SU-DHL-6 (cell line): ENCODE data around the gene SPRTN.

Experiments used
- H2AFZ ChIP-seq: fragments of 200-600 bp; sonication (generic); 2 replicates; pipeline ENCODE4 v1.6.1; 2014; ENCODE audit warnings: low read depth, mild to moderate bottlenecking, moderate library complexity, mixed read lengths, antibody characterized with exemption, low read length; ENCODE audit not compliant: severe bottlenecking
- H3F3A ChIP-seq: fragments of 200-600 bp; shearing (Covaris generic); 2 replicates; pipeline ENCODE4 v1.6.0; 2016; ENCODE audit warnings: antibody characterized with exemption, mild to moderate bottlenecking; ENCODE audit not compliant: insufficient read depth
- H3K27ac ChIP-seq: fragments of 200-600 bp; sonication (generic); 2 replicates; pipeline ENCODE4 v1.5.1; 2016; ENCODE audit warnings: low read depth, mild to moderate bottlenecking, low read length, moderate library complexity, mixed read lengths
- H3K27me3 ChIP-seq: fragments of 200-600 bp; sonication (generic), shearing (Covaris generic); 2 replicates; pipeline ENCODE4 v1.6.0; 2014; ENCODE audit warnings: mild to moderate bottlenecking, low read length
- H3K36me3 ChIP-seq: fragments of 200-600 bp; sonication (generic); 2 replicates; pipeline ENCODE4 v1.6.1; 2014; ENCODE audit warnings: mild to moderate bottlenecking, low read length, mixed read lengths
- H3K4me2 ChIP-seq: fragments of 300-600, 200-600 bp; shearing (Covaris generic), sonication (generic); 2 replicates; pipeline ENCODE4 v1.6.0; 2014; ENCODE audit warnings: low read length, low read depth, mild to moderate bottlenecking; ENCODE audit not compliant: poor library complexity, severe bottlenecking
- H3K4me3 ChIP-seq: fragments of 200-600 bp; sonication (generic); 2 replicates; pipeline ENCODE4 v1.5.1; 2014; ENCODE audit warnings: antibody characterized with exemption, low read length, mild to moderate bottlenecking, mixed read lengths; ENCODE audit not compliant: insufficient read depth, poor library complexity, severe bottlenecking
- H3K79me2 ChIP-seq: fragments of 200-600 bp; sonication (generic); 2 replicates; pipeline ENCODE4 v1.6.1; 2014; ENCODE audit warnings: mild to moderate bottlenecking, low read length, moderate library complexity; ENCODE audit not compliant: insufficient read depth
- H3K9ac ChIP-seq: fragments of 200-600 bp; sonication (generic); 2 replicates; pipeline ENCODE4 v1.7.0; 2014; ENCODE audit warnings: mild to moderate bottlenecking, low read length
- H3K9me2 ChIP-seq: fragments of 200-600 bp; sonication (generic); replicated peaks from 2 replicates; pipeline ENCODE4 v1.6.1; 2014; ENCODE audit warnings: low read length; ENCODE audit not compliant: insufficient read depth
- H3K9me3 ChIP-seq: fragments of 200-600 bp; sonication (generic); 2 replicates; pipeline ENCODE4 v1.6.1; 2014; ENCODE audit warnings: low read length, mixed read lengths; ENCODE audit not compliant: insufficient read depth
- H4K20me1 ChIP-seq: fragments of 200-600 bp; sonication (generic); 2 replicates; pipeline ENCODE4 v1.6.1; 2014; ENCODE audit warnings: low read depth, mild to moderate bottlenecking, antibody characterized with exemption, low read length, moderate library complexity, mixed read lengths
- EZH2phosphoT487 ChIP-seq: fragments of 200-600 bp; sonication (generic), shearing (Covaris generic); conservative IDR thresholded peaks from 2 replicates; pipeline ENCODE4 v1.6.1; 2018; ENCODE audit warnings: mild to moderate bottlenecking, antibody characterized with exemption, low read length, moderate library complexity, mixed read lengths
- TF ChIP-seq, protein P1 (sequence below): fragments of 200-600 bp; sonication (generic); IDR thresholded peaks from one replicate; pipeline ENCODE4 v1.5.1; 2017; ENCODE audit warnings: antibody characterized with exemption, mild to moderate bottlenecking, low read length, moderate library complexity; ENCODE audit not compliant: insufficient read depth, poor library complexity, severe bottlenecking

SPRTN gene

DNA sequence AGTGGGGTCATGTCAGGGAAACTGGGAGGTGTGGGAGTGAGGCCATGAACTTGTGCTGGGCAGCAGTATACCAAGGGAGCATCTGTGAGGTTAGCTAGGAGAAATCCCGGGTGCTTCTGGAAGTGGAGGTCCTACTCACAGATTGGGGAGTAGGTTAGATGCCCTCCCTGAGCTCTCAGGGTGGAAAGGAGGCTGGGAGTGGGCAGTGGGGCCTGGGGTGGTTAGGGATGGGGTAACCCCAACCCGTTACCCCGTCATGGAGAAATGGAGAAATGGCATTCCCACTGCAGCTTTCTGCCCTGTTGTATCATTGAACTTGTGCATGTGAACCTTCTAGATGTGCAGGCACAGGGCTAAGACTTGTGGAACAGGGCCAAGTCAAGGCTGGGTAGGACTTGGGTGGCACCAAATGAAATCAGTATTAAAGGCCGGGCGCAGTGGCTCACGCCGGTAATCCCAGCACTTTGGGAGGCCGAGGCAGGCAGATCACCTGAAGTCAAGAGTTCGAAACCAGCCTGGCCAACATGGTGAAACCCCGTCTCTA lies 27.6 kb upstream of the SPRTN start:
- H3K9me3 ChIP-seq = no peaks in the 10 kb centered on the region
- H3K9me2 ChIP-seq = no peaks in the 10 kb centered on the region
- no peak overlapping the region for H3K4me3 ChIP-seq
- H3K9ac ChIP-seq = no peak overlapping the region
- H2AFZ ChIP-seq = no peak overlapping the region
- H3K4me2 ChIP-seq = no peak overlapping the region
- H4K20me1 ChIP-seq = no peaks in the 10 kb centered on the region
- H3K36me3 ChIP-seq = no peaks in the 10 kb centered on the region
- H3K27ac ChIP-seq = no peak overlapping the region
- no peak for TF ChIP-seq EZH2phosphoT487
- TF ChIP-seq, protein P1, sequence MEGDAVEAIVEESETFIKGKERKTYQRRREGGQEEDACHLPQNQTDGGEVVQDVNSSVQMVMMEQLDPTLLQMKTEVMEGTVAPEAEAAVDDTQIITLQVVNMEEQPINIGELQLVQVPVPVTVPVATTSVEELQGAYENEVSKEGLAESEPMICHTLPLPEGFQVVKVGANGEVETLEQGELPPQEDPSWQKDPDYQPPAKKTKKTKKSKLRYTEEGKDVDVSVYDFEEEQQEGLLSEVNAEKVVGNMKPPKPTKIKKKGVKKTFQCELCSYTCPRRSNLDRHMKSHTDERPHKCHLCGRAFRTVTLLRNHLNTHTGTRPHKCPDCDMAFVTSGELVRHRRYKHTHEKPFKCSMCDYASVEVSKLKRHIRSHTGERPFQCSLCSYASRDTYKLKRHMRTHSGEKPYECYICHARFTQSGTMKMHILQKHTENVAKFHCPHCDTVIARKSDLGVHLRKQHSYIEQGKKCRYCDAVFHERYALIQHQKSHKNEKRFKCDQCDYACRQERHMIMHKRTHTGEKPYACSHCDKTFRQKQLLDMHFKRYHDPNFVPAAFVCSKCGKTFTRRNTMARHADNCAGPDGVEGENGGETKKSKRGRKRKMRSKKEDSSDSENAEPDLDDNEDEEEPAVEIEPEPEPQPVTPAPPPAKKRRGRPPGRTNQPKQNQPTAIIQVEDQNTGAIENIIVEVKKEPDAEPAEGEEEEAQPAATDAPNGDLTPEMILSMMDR = no peak
- no peaks in the 10 kb centered on the region for H3K79me2 ChIP-seq
- no peaks in the 10 kb centered on the region for H3K27me3 ChIP-seq
- no peaks in the 10 kb centered on the region for H3F3A ChIP-seq

DNA sequence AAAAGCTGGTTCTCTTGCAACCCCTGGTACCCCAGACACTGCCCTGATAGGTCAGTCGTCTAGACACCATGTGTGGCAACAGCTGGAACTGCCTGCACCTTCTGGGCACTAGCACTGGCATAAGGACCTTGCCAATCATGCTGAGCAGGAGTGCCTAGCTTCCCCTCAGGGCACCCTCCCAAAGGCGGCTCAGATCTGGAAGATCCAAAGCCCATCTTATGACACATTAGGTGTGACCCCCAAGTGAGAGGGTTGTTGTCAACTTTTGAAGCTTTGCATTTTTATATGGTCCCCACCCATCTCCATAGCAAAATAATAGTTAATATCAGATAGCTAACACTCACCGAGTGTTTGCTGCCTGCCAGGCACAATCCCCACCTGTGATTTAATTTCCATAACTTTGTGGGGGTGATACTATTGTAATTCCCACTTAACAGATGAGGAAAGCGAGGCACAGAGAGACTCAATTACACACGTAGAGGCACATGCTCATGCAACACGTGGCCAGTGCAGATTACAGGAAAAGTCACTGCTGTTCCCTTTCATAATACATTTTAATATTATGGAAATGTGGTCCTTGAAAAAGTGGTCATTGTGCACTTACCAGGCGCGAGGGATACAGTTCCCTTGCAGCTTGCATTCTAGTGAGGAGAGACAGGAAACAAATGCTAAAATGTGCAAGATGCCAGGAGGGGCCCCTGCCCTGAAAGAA lies 26.2 kb upstream of the SPRTN start:
- Histone ChIP-seq H2AFZ (no peak overlapping the region), H3K27ac (no peak overlapping the region), H3K9ac (no peak overlapping the region), H3F3A (no peaks in the 10 kb centered on the region), H4K20me1 (no peaks in the 10 kb centered on the region), H3K79me2 (no peaks in the 10 kb centered on the region), H3K4me3 (no peak overlapping the region), H3K36me3 (no peaks in the 10 kb centered on the region), H3K4me2 (no peak overlapping the region), H3K27me3 (no peaks in the 10 kb centered on the region), H3K9me2 (no peaks in the 10 kb centered on the region), H3K9me3 (no peaks in the 10 kb centered on the region)
- TF ChIP-seq EZH2phosphoT487 = no peak
- TF ChIP-seq, protein P1 = no peak

DNA sequence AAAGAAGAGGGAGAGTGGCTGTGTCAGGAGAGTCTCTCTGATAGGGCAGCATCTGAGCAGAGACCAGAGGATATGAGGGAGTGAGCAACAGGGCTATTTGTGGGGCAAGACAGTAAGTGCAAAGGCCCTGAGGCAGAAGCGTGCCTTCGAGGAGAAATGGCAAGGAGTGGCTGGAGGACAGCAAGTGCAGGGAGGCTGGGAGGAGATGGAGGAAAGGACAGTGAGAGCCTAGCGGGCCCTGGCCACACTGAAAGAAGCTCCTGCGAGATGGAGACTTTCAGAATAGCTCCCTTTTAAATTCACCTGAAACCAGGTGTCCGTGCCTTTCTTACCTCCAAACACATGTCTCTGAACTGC lies 25.7 kb upstream of the SPRTN start:
- TF ChIP-seq EZH2phosphoT487 = no peak
- TF ChIP-seq, protein P1 = no peak
- Histone ChIP-seq H2AFZ (no peak overlapping the region), H3K4me2 (no peak overlapping the region)

More for the DNA sequence above, 25.7 kb upstream of the SPRTN start:
- Histone ChIP-seq H3K9me2 (no peaks in the 10 kb centered on the region), H4K20me1 (no peaks in the 10 kb centered on the region), H3K79me2 (no peaks in the 10 kb centered on the region), H3K9me3 (no peaks in the 10 kb centered on the region), H3K4me3 (no peak overlapping the region), H3K36me3 (no peaks in the 10 kb centered on the region), H3F3A (no peaks in the 10 kb centered on the region), H3K9ac (no peak overlapping the region), H3K27ac (no peak overlapping the region), H3K27me3 (no peaks in the 10 kb centered on the region)
